Naive thymus-derived CD4-positive, alpha-beta T cell (primary cell): ENCODE data around the gene STK17A. TPM values are rescaled to one million over a fixed set of nuclear protein-coding genes. Genes with fewer than 3 reads are reported as not detected.
"Not testable (repeated sequence)": the region's sequence is repeated elsewhere in the genome, so short reads cannot be mapped to it uniquely, and the experiment has no call there.

Experiments used
- ATAC-seq: fragments of 150-1000 bp; cut with Tn5 transposase; 2 replicates; pipeline ENCODE4 v1.10.0; 2021; ENCODE audit warnings: mild to moderate bottlenecking, moderate library complexity
- CTCF ChIA-PET: fragments of 350-600 bp; sonication (Branson Sonifier 250); formaldehyde crosslinking; loops from one replicate; lab custom pipeline; 2021; ENCODE audit warnings: antibody characterized with exemption; lab: Charles Lee
- POLR2A ChIA-PET: fragments of 350-600 bp; sonication (Branson Sonifier 250); formaldehyde crosslinking; loops from one replicate; lab custom pipeline; 2021; ENCODE audit warnings: antibody characterized with exemption, inconsistent platforms; lab: Charles Lee
- DNase-seq, 9 donors: peaks; one replicate each; pipeline versions ENCODE4 v3.0.0 to v3.0.0-alpha.2; 2020 to 2022; ENCODE audit warnings: mixed read lengths in 1 of 9
- H3K27ac ChIP-seq: one replicate; pipeline ENCODE4 v1.7.0; 2013; ENCODE audit warnings: mild to moderate bottlenecking, low read depth, low read length, moderate library complexity
- H3K27me3 ChIP-seq, 2 donors: one replicate each; pipeline ENCODE4 v1.7.0; 2013; ENCODE audit warnings: low read length in 2 of 2, mild to moderate bottlenecking in 2 of 2, moderate library complexity in 2 of 2; ENCODE audit not compliant: control insufficient read depth in 2 of 2, insufficient read depth in 2 of 2
- H3K36me3 ChIP-seq, 3 experiments: 1 replicate in 2 of 3; 2 replicates in 1 of 3; pipeline ENCODE4 v1.7.0; 2013; ENCODE audit warnings: low read length in 3 of 3, mild to moderate bottlenecking in 3 of 3, moderate library complexity in 1 of 3; ENCODE audit not compliant: insufficient read depth in 3 of 3, control insufficient read depth in 2 of 3
- H3K4me1 ChIP-seq, 2 donors: one replicate each; pipeline ENCODE4 v1.7.0; 2013; ENCODE audit warnings: low read length in 2 of 2, mild to moderate bottlenecking in 2 of 2, moderate library complexity in 1 of 2; ENCODE audit not compliant: control insufficient read depth in 2 of 2, insufficient read depth in 2 of 2
- H3K4me3 ChIP-seq: 2 replicates; pipeline ENCODE4 v1.7.0; 2013; ENCODE audit warnings: mild to moderate bottlenecking, low read length
- H3K9me3 ChIP-seq, 3 experiments: 1 replicate in 2 of 3; 2 replicates in 1 of 3; pipeline ENCODE4 v1.7.0; 2013; ENCODE audit warnings: low read length in 3 of 3; ENCODE audit not compliant: control insufficient read depth in 2 of 3
- H3K27ac Mint-ChIP-seq, 9 donors: one replicate each; pipeline ENCODE4 v1.8.0; 2020 to 2022; ENCODE audit warnings: mixed read lengths in 9 of 9, mild to moderate bottlenecking in 8 of 9, moderate library complexity in 5 of 9, inconsistent platforms in 2 of 9
- H3K27me3 Mint-ChIP-seq, 5 donors: one replicate each; pipeline ENCODE4 v1.8.0; 2021 to 2022; ENCODE audit warnings: mixed read lengths in 5 of 5, mild to moderate bottlenecking in 1 of 5
- H3K36me3 Mint-ChIP-seq, 5 donors: one replicate each; pipeline ENCODE4 v1.8.0; 2020 to 2022; ENCODE audit warnings: mixed read lengths in 5 of 5, mild to moderate bottlenecking in 3 of 5, inconsistent platforms in 1 of 5
- H3K4me1 Mint-ChIP-seq, 7 donors: one replicate each; pipeline ENCODE4 v1.8.0; 2020 to 2022; ENCODE audit warnings: mixed read lengths in 7 of 7, mild to moderate bottlenecking in 3 of 7, inconsistent platforms in 1 of 7
- H3K4me3 Mint-ChIP-seq, 10 donors: one replicate each; pipeline ENCODE4 v1.8.0; 2020 to 2022; ENCODE audit warnings: mild to moderate bottlenecking in 10 of 10, mixed read lengths in 10 of 10, moderate library complexity in 6 of 10, inconsistent platforms in 2 of 10
- H3K9me3 Mint-ChIP-seq, 11 donors: one replicate each; pipeline ENCODE4 v1.8.0; 2020 to 2022; ENCODE audit warnings: mixed read lengths in 11 of 11, mild to moderate bottlenecking in 4 of 11, inconsistent platforms in 1 of 11, moderate library complexity in 1 of 11
- intact Hi-C, 2 donors: fragments of 100-400 bp; cut with micrococcal nuclease; formaldehyde crosslinking; loops; one replicate each; pipeline ENCODE4 v1.15.1; 2023
- polyA plus RNA-seq, 2 donors: library from polyadenylated mRNA; unstranded; fragments of 300-500 nt; fragmentation: Illumina TruSeq; gene quantifications; one replicate each; pipeline ENCODE4 v1.2.3, GENCODE V29; 2021
- total RNA-seq, 6 experiments: library from RNA in 5 of 6; stranded (reverse) in 5 of 6; gene quantifications; 1 replicate in 5 of 6; 2 replicates in 1 of 6; pipeline ENCODE4 v1.2.3 and lab custom pipeline; 2021 to 2026

Gene STK17A
- total and polyA plus RNA-seq, 7 experiments from 2014 or later: 71.3 to 292 (median 123) TPM

DNA sequence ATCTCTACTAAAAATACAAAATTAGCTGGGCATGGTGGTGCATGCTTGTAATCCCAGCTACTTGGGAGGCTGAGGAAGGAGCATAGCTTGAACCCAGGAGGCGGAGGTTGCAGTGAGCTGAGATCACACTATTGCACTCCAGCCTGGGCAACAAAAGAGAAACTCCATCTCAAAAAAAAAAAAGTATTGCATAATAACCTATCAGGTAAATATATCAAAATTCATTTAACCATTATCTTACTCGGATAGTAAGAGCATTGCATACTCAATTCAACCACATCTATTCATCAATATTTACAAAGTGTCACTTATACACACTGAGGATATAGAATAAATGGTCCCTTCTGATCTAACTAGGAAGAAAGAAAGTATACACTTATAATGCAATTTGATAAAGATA, 9.1 kb upstream of the STK17A start:
- H3K4me3 Mint-ChIP-seq, H3K36me3 ChIP-seq, ATAC-seq, H3K36me3 Mint-ChIP-seq, H3K27me3 ChIP-seq, DNase-seq, intact Hi-C loops, H3K9me3 Mint-ChIP-seq, H3K9me3 ChIP-seq, H3K27ac ChIP-seq, H3K4me3 ChIP-seq, POLR2A ChIA-PET, H3K27me3 Mint-ChIP-seq, H3K4me1 ChIP-seq, H3K27ac Mint-ChIP-seq: not testable (repeated sequence)
- CTCF ChIA-PET: interaction anchor here (2.8 to 3.3 kb wide), 2 partner anchors 8 to 125 kb away, joined by 15 to 19 read pairs; partner anchors contain the start of gene STK17A
- H3K4me1 Mint-ChIP-seq: peaks cover 0 to 29% (median 5%) of the 10 kb centered on the region in 7 donors

DNA sequence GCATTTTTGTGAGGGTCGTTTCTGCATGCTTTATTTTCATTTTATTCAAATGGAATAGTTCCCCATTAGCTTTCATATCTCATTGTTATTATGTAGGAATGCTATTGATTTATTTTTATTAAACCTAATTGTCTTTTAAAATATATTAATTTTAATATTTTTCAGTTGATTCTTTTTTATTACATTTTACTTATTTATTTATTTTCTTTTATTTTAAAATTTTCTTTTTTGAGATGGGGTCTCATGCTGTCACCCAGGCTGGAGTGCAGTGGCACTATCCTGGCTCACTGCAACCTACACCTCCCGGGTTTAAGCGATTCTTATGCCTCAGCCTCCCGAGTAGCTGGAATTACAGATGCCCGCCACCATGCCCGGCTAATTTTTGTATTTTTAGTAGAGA, 7.4 kb upstream of the STK17A start:
- intact Hi-C loops: no loop called here
- H3K27ac ChIP-seq: no peak overlapping the region
- Mint-ChIP-seq H3K36me3 (peaks cover 0 to 4% (median 0%) of the 10 kb centered on the region in 5 donors), H3K27ac (no peak overlapping the region), H3K4me3 (no peak overlapping the region), H3K4me1 (peaks cover 0 to 29% (median 5%) of the 10 kb centered on the region in 7 donors), H3K27me3 (peaks cover 0 to 1% (median 0%) of the 10 kb centered on the region in 5 donors), H3K9me3 (peaks cover 0 to 2% (median 0%) of the 10 kb centered on the region in 11 donors)
- ATAC-seq: no peak
- DNase-seq: no peak
- no peaks in the 10 kb centered on the region for H3K27me3 ChIP-seq
- POLR2A ChIA-PET: interaction anchor here (1.0 kb wide), 1 partner anchor 124 kb away, joined by 3 read pairs; no protein-coding TSS in a partner anchor
- H3K9me3 ChIP-seq: no peaks in the 10 kb centered on the region
- CTCF ChIA-PET: interaction anchor here (0.6 to 3.3 kb wide), 5 partner anchors 119 to 1299 kb away, joined by 3 to 19 read pairs (median 4); no protein-coding TSS in a partner anchor
- no peaks in the 10 kb centered on the region for H3K4me1 ChIP-seq
- H3K4me3 ChIP-seq: no peak overlapping the region
- no peaks in the 10 kb centered on the region for H3K36me3 ChIP-seq

DNA sequence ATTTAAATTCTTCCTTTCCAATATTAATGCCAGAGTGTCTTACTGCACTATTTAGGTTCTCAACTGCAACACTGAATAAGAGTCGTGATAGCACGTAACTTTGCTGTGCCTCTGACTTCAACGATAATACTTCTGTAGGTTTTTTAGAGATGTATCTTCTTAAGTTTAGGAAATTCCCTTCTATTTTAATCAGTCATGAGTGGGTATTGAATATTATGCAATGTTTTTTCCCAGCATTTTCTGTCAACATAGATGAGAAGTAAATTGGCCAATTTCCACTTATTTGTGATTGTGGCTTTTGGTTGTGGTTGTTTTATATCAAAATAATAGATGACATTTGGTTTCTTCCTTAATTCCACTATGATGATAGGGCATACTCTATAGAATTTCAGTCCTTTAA, 6.7 kb upstream of the STK17A start:
- intact Hi-C loops: no loop called here
- H3K9me3 Mint-ChIP-seq: peaks cover 0 to 2% (median 0%) of the 10 kb centered on the region in 11 donors
- no peak overlapping the region for H3K27ac ChIP-seq
- H3K36me3 ChIP-seq: no peaks in the 10 kb centered on the region
- H3K9me3 ChIP-seq: no peaks in the 10 kb centered on the region
- ChIA-PET CTCF (interaction anchor here (3.3 kb wide), 1 partner anchor 123 kb away, joined by 19 read pairs; no protein-coding TSS in a partner anchor), POLR2A (no interaction called here)
- H3K27me3 Mint-ChIP-seq: peaks cover 0 to 7% (median 0%) of the 10 kb centered on the region in 5 donors
- no peak overlapping the region for H3K27ac Mint-ChIP-seq
- no peak overlapping the region for H3K4me3 Mint-ChIP-seq
- no peak for ATAC-seq
- H3K4me1 Mint-ChIP-seq: peaks cover 0 to 29% (median 4%) of the 10 kb centered on the region in 7 donors
- peaks cover 0 to 4% (median 0%) of the 10 kb centered on the region in 5 donors for H3K36me3 Mint-ChIP-seq
- H3K4me3 ChIP-seq: no peak overlapping the region
- DNase-seq: no peak
- H3K27me3 ChIP-seq: no peaks in the 10 kb centered on the region
- H3K4me1 ChIP-seq: no peaks in the 10 kb centered on the region

DNA sequence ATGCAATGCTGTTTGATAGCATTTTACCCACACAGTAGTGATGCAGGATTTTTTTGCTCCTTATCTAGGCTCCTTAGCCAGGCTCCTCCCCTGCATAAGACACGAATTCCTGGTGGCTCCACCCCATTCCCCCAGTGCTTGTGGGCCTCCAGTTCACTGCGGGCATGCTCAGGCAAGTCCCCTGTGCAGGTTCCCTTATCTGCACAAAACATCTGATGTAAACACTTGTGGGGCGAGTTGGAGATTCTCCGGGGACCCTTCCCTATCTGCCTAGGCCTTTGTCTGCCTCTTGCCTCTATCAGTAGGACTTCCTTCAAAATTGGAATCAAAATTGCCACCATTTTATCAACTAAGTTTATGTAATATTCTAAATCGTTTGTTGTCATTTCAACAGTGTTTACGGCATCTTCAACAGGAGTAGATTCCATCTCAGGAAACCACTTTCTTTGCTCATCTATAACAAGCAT, 5.4 kb upstream of the STK17A start:
- no peaks in the 10 kb centered on the region for H3K27me3 ChIP-seq
- peaks cover 0 to 3% of the 10 kb centered on the region in 2 donors for H3K4me1 ChIP-seq
- no peaks in the 10 kb centered on the region for H3K9me3 ChIP-seq
- intact Hi-C loops: no loop called here
- no peak for ATAC-seq
- no peak overlapping the region for H3K4me3 ChIP-seq
- Mint-ChIP-seq H3K4me3 (no peak overlapping the region), H3K4me1 (peaks cover 2 to 30% (median 10%) of the 10 kb centered on the region in 7 donors), H3K36me3 (peaks cover 0 to 4% (median 0%) of the 10 kb centered on the region in 5 donors), H3K27ac (peak overlapping the region in 1 of 9 donors; percentile 20), H3K27me3 (peaks cover 0 to 17% (median 6%) of the 10 kb centered on the region in 5 donors), H3K9me3 (peaks cover 0 to 2% (median 0%) of the 10 kb centered on the region in 11 donors)
- CTCF ChIA-PET: interaction anchor here (1.5 kb wide), 1 partner anchor 122 kb away, joined by 9 read pairs; no protein-coding TSS in a partner anchor
- no peak for DNase-seq
- no peak overlapping the region for H3K27ac ChIP-seq
- H3K36me3 ChIP-seq: no peaks in the 10 kb centered on the region
- POLR2A ChIA-PET: interaction anchor here (1.6 kb wide), 1 partner anchor 44 kb away, joined by 3 read pairs; no protein-coding TSS in a partner anchor

DNA sequence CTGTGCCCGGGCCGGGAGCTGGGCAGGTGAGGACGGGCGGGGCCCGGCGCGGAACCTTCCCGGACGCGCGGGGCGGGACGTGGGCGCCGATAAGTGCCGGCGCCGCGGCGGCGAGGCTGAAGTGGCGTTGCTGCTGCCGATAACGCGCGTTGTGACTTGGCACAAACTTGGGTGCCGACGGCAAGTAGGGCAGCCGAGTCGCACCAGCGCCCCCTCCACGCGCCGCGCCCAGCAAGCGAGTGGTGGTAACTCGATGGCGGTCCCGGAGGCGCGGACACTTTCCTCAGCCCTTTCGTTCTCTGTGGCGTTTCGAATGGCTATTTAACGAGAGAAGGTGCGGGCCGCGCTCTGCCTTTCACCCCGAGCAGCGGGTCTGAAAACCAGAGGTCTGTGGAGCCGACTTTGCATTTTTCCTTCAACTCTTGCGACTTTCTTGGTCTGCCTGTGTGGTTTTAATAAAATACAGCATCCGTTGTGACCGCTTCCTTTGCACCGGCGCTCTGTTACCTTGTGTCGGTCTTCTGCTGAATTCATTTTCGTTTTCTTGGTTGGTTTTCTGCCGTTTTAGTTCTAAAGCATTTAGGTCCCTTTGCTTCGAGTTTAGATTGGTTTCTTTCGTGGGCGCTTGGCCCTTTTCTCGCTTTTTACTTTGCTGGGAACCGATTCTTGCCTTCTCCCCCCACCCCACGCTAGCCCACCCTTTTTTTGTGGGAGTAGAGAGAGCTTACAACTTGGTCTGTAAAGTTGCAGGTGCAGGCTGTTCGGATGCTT, 701 bp downstream of the STK17A start:
- peak; percentile 9 for ATAC-seq
- peaks cover 16 to 33% (median 20%) of the 10 kb centered on the region in 7 donors for H3K4me1 Mint-ChIP-seq
- peaks cover 16 to 18% of the 10 kb centered on the region in 2 donors for H3K4me1 ChIP-seq
- peaks cover 0 to 4% (median 0%) of the 10 kb centered on the region in 3 experiments for H3K36me3 ChIP-seq
- H3K36me3 Mint-ChIP-seq: peaks cover 0 to 17% (median under 1%) of the 10 kb centered on the region in 5 donors
- ChIA-PET POLR2A (interaction anchor here (0.9 to 7.8 kb wide), 31 partner anchors 8 to 651 kb away, joined by 3 to 185 read pairs (median 7); partner anchors contain the start of genes BLVRA, COA1, MRPL32 and PSMA2), CTCF (interaction anchor here (0.6 to 10.6 kb wide), 52 partner anchors 8 to 653 kb away, joined by 3 to 440 read pairs (median 6); partner anchors contain the start of genes COA1, MRPL32 and PSMA2)
- no peaks in the 10 kb centered on the region for H3K27me3 ChIP-seq
- H3K27ac Mint-ChIP-seq: peak overlapping the region; percentile 89 to 100 (median 95)
- H3K27me3 Mint-ChIP-seq: peaks cover 0 to 22% (median 6%) of the 10 kb centered on the region in 5 donors
- H3K9me3 ChIP-seq: no peaks in the 10 kb centered on the region
- H3K9me3 Mint-ChIP-seq: peaks cover 0 to 6% (median 0%) of the 10 kb centered on the region in 11 donors
- peak overlapping the region; percentile 79 for H3K4me3 ChIP-seq
- DNase-seq: peak; percentile 59 to 87 (median 78)
- H3K4me3 Mint-ChIP-seq: peak overlapping the region; percentile 96 to 100 (median 98)
- intact Hi-C loops: loop anchor here (1.0 to 5.0 kb wide), 10 partner anchors 8 to 651 kb away; partner anchors contain the start of genes COA1 (in 2 of the 2), MRPL32 (in 2 of the 2), PSMA2 (in 2 of the 2) and UBE2D4 (in 2 of the 2)
- H3K27ac ChIP-seq: peak overlapping the region; percentile 96

DNA sequence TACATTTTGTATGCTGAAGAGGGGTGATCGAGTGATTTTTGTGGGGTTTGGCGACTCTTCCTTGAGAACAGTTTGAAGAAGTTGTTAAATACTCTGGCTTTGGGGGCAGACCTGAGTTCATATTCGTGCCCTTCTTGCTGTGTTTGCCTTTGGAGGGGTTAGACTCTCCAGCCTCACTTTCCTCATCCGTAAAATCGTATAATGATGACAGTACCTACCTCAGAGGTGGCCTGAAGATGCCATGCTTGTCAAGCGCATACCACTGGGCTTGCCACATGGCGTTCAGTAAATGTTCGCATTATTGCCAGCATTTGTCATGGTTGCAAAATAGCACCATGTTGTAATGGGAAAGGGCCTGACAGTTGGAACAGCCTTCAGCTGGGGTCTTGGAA, 1.3 kb downstream of the STK17A start:
- peak overlapping the region; percentile 89 to 100 (median 95) for H3K27ac Mint-ChIP-seq
- peaks cover 0 to 6% (median 0%) of the 10 kb centered on the region in 11 donors for H3K9me3 Mint-ChIP-seq
- H3K4me3 Mint-ChIP-seq: peak overlapping the region; percentile 96 to 100 (median 98)
- H3K4me3 ChIP-seq: peak overlapping the region; percentile 79
- DNase-seq (peak in 3 of 9 donors; percentile 13 to 48 (median 25)), ATAC-seq (no peak)
- peaks cover 0 to 22% (median 6%) of the 10 kb centered on the region in 5 donors for H3K27me3 Mint-ChIP-seq
- H3K4me1 ChIP-seq: peaks cover 22 to 24% of the 10 kb centered on the region in 2 donors
- H3K36me3 Mint-ChIP-seq: peaks cover 0 to 19% (median 3%) of the 10 kb centered on the region in 5 donors
- intact Hi-C loops: loop anchor here (5.0 kb wide), 1 partner anchor 343 kb away; the partner anchor contains the start of gene UBE2D4 (in 2 of the 2)
- peak overlapping the region; percentile 96 for H3K27ac ChIP-seq
- peaks cover 20 to 38% (median 26%) of the 10 kb centered on the region in 7 donors for H3K4me1 Mint-ChIP-seq
- H3K9me3 ChIP-seq: no peaks in the 10 kb centered on the region
- ChIA-PET CTCF (interaction anchor here (0.6 to 10.6 kb wide), 5 partner anchors 19 to 138 kb away, joined by 3 to 440 read pairs (median 8); no protein-coding TSS in a partner anchor), POLR2A (interaction anchor here (1.0 to 7.8 kb wide), 9 partner anchors 18 to 145 kb away, joined by 4 to 185 read pairs (median 14); partner anchors contain the start of gene COA1)
- H3K27me3 ChIP-seq: no peaks in the 10 kb centered on the region
- peaks cover 0 to 4% (median 0%) of the 10 kb centered on the region in 3 experiments for H3K36me3 ChIP-seq
